Prostate gland (tissue), 2 donors: ENCODE measurements around the gene CDC14B.

Experiments
- CTCF ChIP-seq, 4 experiments: fragments of 200-600 bp in 2 of 4; fragments of 450-650 bp in 2 of 4; sonication (generic) in 2 of 4; IDR thresholded peaks; 1 replicate in 3 of 4; 2 replicates in 1 of 4; pipeline ENCODE4 v1.5.1; 2016 to 2019; ENCODE audit warnings: antibody characterized with exemption in 4 of 4, mild to moderate bottlenecking in 2 of 4, moderate library complexity in 2 of 4
- POLR2A ChIP-seq: fragments of 450-650 bp; IDR thresholded peaks from one replicate; pipeline ENCODE4 v1.6.1; 2016; ENCODE audit warnings: antibody characterized with exemption, mild to moderate bottlenecking
- POLR2AphosphoS5 ChIP-seq: sonication (generic); formaldehyde crosslinking; IDR thresholded peaks from one replicate; pipeline ENCODE4 v1.6.1; 2017; ENCODE audit warnings: antibody characterized with exemption

- TF ChIP-seq POLR2A (no peak), CTCF (IDR thresholded peaks at IDR 0.05) (no peak), POLR2AphosphoS5 (no peak)
Measured at GRCh38 chr9:96620832-96621269, 1.2 kb upstream of the CDC14B start.
